AG08395 (cell line): ENCODE results near the gene SNX30.
A peak's percentile ranks its signal among the peaks of the same experiment; 100 is the strongest.

Experiments
- DNase-seq: peaks from one replicate; pipeline ENCODE4 v3.0.0; 2012; ENCODE audit warnings: mixed read lengths, low spot score

SNX30 gene

GRCh38 chr9:112885324-112885723 lies 134.8 kb downstream of the SNX30 start:
- DNase-seq, result no peak

- no peak for DNase-seq
Measured at GRCh38 chr9:112886351-112886750, 135.8 kb downstream of the SNX30 start.

GRCh38 chr9:112887381-112887780 lies 136.8 kb downstream of the SNX30 start:
- no peak for DNase-seq

GRCh38 chr9:112890106-112891081 lies 139.8 kb downstream of the SNX30 start, which contains the start of gene SLC46A2:
Gene SLC46A2 (minus strand): TSS chr9:112890876. CDS start chr9:112890681, 195 bp downstream.
- peak; percentile 35 for DNase-seq

- no peak for DNase-seq
Measured at GRCh38 chr9:112891521-112891920, 141.0 kb downstream of the SNX30 start.

- no peak for DNase-seq
Measured at GRCh38 chr9:112892981-112893380, 142.4 kb downstream of the SNX30 start.

- peak; percentile 19 for DNase-seq
Measured at GRCh38 chr9:112894041-112894440, 143.5 kb downstream of the SNX30 start.

- DNase-seq, result no peak
Measured at GRCh38 chr9:112894699-112895098, 144.1 kb downstream of the SNX30 start.

- DNase-seq, result no peak
Measured at GRCh38 chr9:112896131-112896530, 145.6 kb downstream of the SNX30 start.

- no peak for DNase-seq
Measured at GRCh38 chr9:112898872-112899311, 148.3 kb downstream of the SNX30 start.

GRCh38 chr9:112900488-112900887 lies 149.9 kb downstream of the SNX30 start:
- DNase-seq, result no peak

- DNase-seq, result no peak
Measured at GRCh38 chr9:112900901-112901300, 150.3 kb downstream of the SNX30 start.

GRCh38 chr9:112905084-112905483 lies 154.5 kb downstream of the SNX30 start:
- DNase-seq, result no peak

GRCh38 chr9:112911736-112912135 lies 161.2 kb downstream of the SNX30 start:
- no peak for DNase-seq

GRCh38 chr9:112912636-112913035 lies 162.1 kb downstream of the SNX30 start:
- no peak for DNase-seq

GRCh38 chr9:112913326-112913725 lies 162.8 kb downstream of the SNX30 start:
- DNase-seq, result no peak

- DNase-seq, result no peak
Measured at GRCh38 chr9:112914524-112914923, 164.0 kb downstream of the SNX30 start.

- DNase-seq, result no peak
Measured at GRCh38 chr9:112917047-112917986, 166.8 kb downstream of the SNX30 start.

GRCh38 chr9:112917987-112918362 lies 167.4 kb downstream of the SNX30 start:
- no peak for DNase-seq

- peak; percentile 57 for DNase-seq
Measured at GRCh38 chr9:112921549-112921948, 171.0 kb downstream of the SNX30 start.
